K562 (cell line): ENCODE measurements around the gene PPP1CA. TPM values are rescaled to one million over a fixed set of nuclear protein-coding genes. Genes with fewer than 3 reads are reported as not detected.
A peak's percentile ranks its signal among the peaks of the same experiment; 100 is the strongest.

ENCODE experiments used
- DMBX1 ChIP-seq: fragments of 250-450 bp; sonication (Bioruptor Pico); IDR thresholded peaks from 2 replicates; pipeline ENCODE4 v1.8.0; 2022; ENCODE audit warnings: inconsistent platforms, mild to moderate bottlenecking, moderate library complexity, borderline replicate concordance
- SMARCA4 ChIP-seq: fragments of 450-650 bp; IDR thresholded peaks from 2 replicates; pipeline ENCODE4 v1.6.1; 2016
- SP1 ChIP-seq: sonication (generic); formaldehyde crosslinking; IDR thresholded peaks from 2 replicates; pipeline ENCODE4 v1.8.1; 2022; ENCODE audit warnings: mild to moderate bottlenecking, missing genetic modification reagents
- SUPT5H ChIP-seq: fragments of 450-650 bp; IDR thresholded peaks from 2 replicates; pipeline ENCODE4 v1.6.1; 2016
- polyA plus RNA-seq, 8 experiments: library from polyadenylated mRNA; depleted of rRNA in 4 of 8; stranded (reverse) in 5 of 8; unstranded in 3 of 8; fragments of >200 nt; fragmentation: Nextera tagmentation in 2 of 8; fragmentation: Illumina TruSeq in 1 of 8; extraction: Ambion mirVana in 2 of 8; extraction: Trizol in 1 of 8; gene quantifications; 2 replicates each; pipeline versions ENCODE4 v1.2.1 to v1.2.3, GENCODE V29; 2011 to 2014; ENCODE audit warnings: inconsistent platforms in 1 of 8, missing spikeins in 1 of 8
- total RNA-seq, 7 experiments: library from RNA; depleted of rRNA in 6 of 7; stranded (reverse); fragments of >200 nt in 6 of 7; fragmentation: Illumina TruSeq in 2 of 7; extraction: Trizol in 2 of 7; gene quantifications; 2 replicates each; pipeline versions ENCODE4 v1.2.1 to v1.2.3, GENCODE V29; 2011 to 2021; ENCODE audit warnings: low replicate concordance in 1 of 7
- TF ChIP-seq, protein P1 (sequence below), 2 experiments: fragments of 450-650 bp; IDR thresholded peaks; 2 replicates each; pipeline ENCODE4 v1.6.1; 2018; ENCODE audit warnings: mild to moderate bottlenecking in 2 of 2, low read depth in 1 of 2; ENCODE audit not compliant: partially characterized antibody in 2 of 2

Gene PPP1CA
- total and polyA plus RNA-seq, 9 of the 15 experiments (the other 6 are each of a cell fraction or from before 2014, with no cell fraction given), result 18.2 to 242 (median 188) TPM

- TF ChIP-seq, protein P1, sequence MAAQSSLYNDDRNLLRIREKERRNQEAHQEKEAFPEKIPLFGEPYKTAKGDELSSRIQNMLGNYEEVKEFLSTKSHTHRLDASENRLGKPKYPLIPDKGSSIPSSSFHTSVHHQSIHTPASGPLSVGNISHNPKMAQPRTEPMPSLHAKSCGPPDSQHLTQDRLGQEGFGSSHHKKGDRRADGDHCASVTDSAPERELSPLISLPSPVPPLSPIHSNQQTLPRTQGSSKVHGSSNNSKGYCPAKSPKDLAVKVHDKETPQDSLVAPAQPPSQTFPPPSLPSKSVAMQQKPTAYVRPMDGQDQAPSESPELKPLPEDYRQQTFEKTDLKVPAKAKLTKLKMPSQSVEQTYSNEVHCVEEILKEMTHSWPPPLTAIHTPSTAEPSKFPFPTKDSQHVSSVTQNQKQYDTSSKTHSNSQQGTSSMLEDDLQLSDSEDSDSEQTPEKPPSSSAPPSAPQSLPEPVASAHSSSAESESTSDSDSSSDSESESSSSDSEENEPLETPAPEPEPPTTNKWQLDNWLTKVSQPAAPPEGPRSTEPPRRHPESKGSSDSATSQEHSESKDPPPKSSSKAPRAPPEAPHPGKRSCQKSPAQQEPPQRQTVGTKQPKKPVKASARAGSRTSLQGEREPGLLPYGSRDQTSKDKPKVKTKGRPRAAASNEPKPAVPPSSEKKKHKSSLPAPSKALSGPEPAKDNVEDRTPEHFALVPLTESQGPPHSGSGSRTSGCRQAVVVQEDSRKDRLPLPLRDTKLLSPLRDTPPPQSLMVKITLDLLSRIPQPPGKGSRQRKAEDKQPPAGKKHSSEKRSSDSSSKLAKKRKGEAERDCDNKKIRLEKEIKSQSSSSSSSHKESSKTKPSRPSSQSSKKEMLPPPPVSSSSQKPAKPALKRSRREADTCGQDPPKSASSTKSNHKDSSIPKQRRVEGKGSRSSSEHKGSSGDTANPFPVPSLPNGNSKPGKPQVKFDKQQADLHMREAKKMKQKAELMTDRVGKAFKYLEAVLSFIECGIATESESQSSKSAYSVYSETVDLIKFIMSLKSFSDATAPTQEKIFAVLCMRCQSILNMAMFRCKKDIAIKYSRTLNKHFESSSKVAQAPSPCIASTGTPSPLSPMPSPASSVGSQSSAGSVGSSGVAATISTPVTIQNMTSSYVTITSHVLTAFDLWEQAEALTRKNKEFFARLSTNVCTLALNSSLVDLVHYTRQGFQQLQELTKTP (IDR thresholded peaks at IDR 0.05; ENCODE audit: low read depth in 1 of 2, partially characterized antibody in 2 of 2), result peak; percentile 48 to 57
- TF ChIP-seq SMARCA4 (peak; percentile 8; the same call in 1 of the 2 replicates), SP1 (CRISPR knock-in tag) (peak; percentile 29; the same call in 1 of the 2 replicates), DMBX1 (CRISPR knock-in tag) (peak; percentile 61; the same call in 1 of the 2 replicates), SUPT5H (0 out of 2 replicates have a peak, but pooled peaks have one; percentile 86)
These were observed 658 bp upstream of the PPP1CA start (continued) for GRCh38 chr11:67402192-67402839.
